HepG2 (cell line): ENCODE measurements around the gene TOGARAM1. TPM values are rescaled to one million over a fixed set of nuclear protein-coding genes. Genes with fewer than 3 reads are reported as not detected.

Experiments
- ATAC-seq: fragments of 200-7000 bp; cut with Tn5 transposase; 3 replicates; pipeline ENCODE4 v1.9.1; 2020; ENCODE audit warnings: mild to moderate bottlenecking, moderate library complexity
- BruUV-seq: library from RNA; stranded (reverse); fragments of 400-500 nt; replicated peaks from 2 replicates; lab custom pipeline; 2021; lab: Mats Ljungman, UMichigan
- CTCF ChIA-PET: fragments of 300-600 bp; formaldehyde crosslinking; extraction: SDS; loops from one replicate; lab custom pipeline; 2021; ENCODE audit warnings: low total read pairs, inconsistent platforms, low intra/inter-chr PET ratio; lab: Yijun Ruan, JAX
- POLR2A ChIA-PET: fragments of 350-600 bp; sonication (Branson Sonifier 250); formaldehyde crosslinking; loops from one replicate; lab custom pipeline; 2020; ENCODE audit warnings: antibody characterized with exemption, inconsistent platforms; lab: Yijun Ruan, JAX
- DNase-seq: peaks from one replicate; pipeline ENCODE4 v3.0.0-alpha.2; 2015; ENCODE audit warnings: low spot score
- FAIRE-seq: peaks from 3 replicates; lab custom pipeline; 2011; peaks lifted over from hg19 to GRCh38; lab: Jason Lieb, UNC
- H2AFZ ChIP-seq: one replicate; pipeline ENCODE4 v1.6.1; 2011; ENCODE audit warnings: low read length, inconsistent platforms
- H3K27ac ChIP-seq: fragments of 300-600 bp; 3 replicates; pipeline ENCODE4 v1.8.0; 2011; ENCODE audit warnings: mixed run types, mild to moderate bottlenecking, mixed read lengths, low read length, inconsistent platforms; ENCODE audit not compliant: insufficient read depth; ENCODE audit errors: extremely low read length
- H3K27me3 ChIP-seq, 2 experiments: fragments of 200-600 bp in 1 of 2; 2 replicates in 1 of 2; 3 replicates in 1 of 2; pipeline versions ENCODE4 v1.6.0 to v1.8.0; 2011; ENCODE audit warnings: low read length in 2 of 2, mild to moderate bottlenecking in 2 of 2, moderate library complexity in 2 of 2, inconsistent platforms in 1 of 2; ENCODE audit not compliant: insufficient read depth in 2 of 2, control insufficient read depth in 1 of 2
- H3K36me3 ChIP-seq, 2 experiments: fragments of 200-600 bp in 1 of 2; replicated peaks in 1 of 2; 2 replicates in 1 of 2; 3 replicates in 1 of 2; pipeline versions ENCODE4 v1.5.1 to v1.8.0; 2011; ENCODE audit warnings: low read length in 2 of 2, inconsistent platforms in 1 of 2; ENCODE audit not compliant: insufficient read depth in 2 of 2, control insufficient read depth in 1 of 2
- H3K4me1 ChIP-seq: 2 replicates; pipeline ENCODE4 v1.5.1; 2012; ENCODE audit warnings: low read length, inconsistent platforms; ENCODE audit not compliant: insufficient read depth
- H3K4me2 ChIP-seq: 2 replicates; pipeline ENCODE4 v1.6.0; 2011; ENCODE audit warnings: low read depth, low read length, inconsistent platforms
- H3K4me3 ChIP-seq, 3 experiments: fragments of 200-600 bp in 1 of 3; sonication (generic), shearing (Covaris generic) in 1 of 3; replicated peaks in 1 of 3; 2 replicates each; pipeline ENCODE4 v1.5.1; 2011 to 2016; ENCODE audit warnings: low read length in 3 of 3, inconsistent platforms in 2 of 3, low read depth in 2 of 3, mild to moderate bottlenecking in 2 of 3, control low read depth in 1 of 3, mixed read lengths in 1 of 3; ENCODE audit not compliant: insufficient read depth in 1 of 3
- H3K79me2 ChIP-seq: one replicate; pipeline ENCODE4 v1.6.1; 2011; ENCODE audit warnings: low read length, inconsistent platforms; ENCODE audit not compliant: insufficient read depth
- H3K9ac ChIP-seq: 2 replicates; pipeline ENCODE4 v1.6.0; 2011; ENCODE audit warnings: mild to moderate bottlenecking, low read depth, low read length, inconsistent platforms; ENCODE audit not compliant: insufficient read depth
- H3K9me3 ChIP-seq: 2 replicates; pipeline ENCODE4 v1.5.1; 2012; ENCODE audit warnings: mild to moderate bottlenecking, low read length
- H4K20me1 ChIP-seq: 2 replicates; pipeline ENCODE4 v1.6.0; 2011; ENCODE audit warnings: inconsistent platforms, mild to moderate bottlenecking, low read length, moderate library complexity; ENCODE audit not compliant: insufficient read depth
- BHLHE40 ChIP-seq: IDR thresholded peaks from 2 replicates; pipeline ENCODE4 v1.6.1; 2011; ENCODE audit warnings: low read length, improper control_type of control experiment
- EZH2 ChIP-seq: conservative IDR thresholded peaks from 2 replicates; pipeline ENCODE4 v1.6.1; 2012; ENCODE audit warnings: mild to moderate bottlenecking, low read depth, low read length, moderate library complexity
- NCOA1 ChIP-seq: sonication (generic); formaldehyde crosslinking; IDR thresholded peaks from 2 replicates; pipeline ENCODE4 v1.9.0; 2021; ENCODE audit warnings: missing genetic modification reagents
- RARA ChIP-seq: IDR thresholded peaks from 2 replicates; pipeline ENCODE4 v1.6.1; 2016; ENCODE audit warnings: missing genetic modification reagents, missing compliant biosample characterization
- SOX13 ChIP-seq, 3 experiments: fragments of 450-650 bp in 1 of 3; sonication (generic) in 1 of 3; formaldehyde crosslinking in 1 of 3; IDR thresholded peaks in 2 of 3; conservative IDR thresholded peaks in 1 of 3; 2 replicates each; pipeline versions ENCODE4 v1.5.0 to v1.6.1; 2016 to 2020; ENCODE audit warnings: antibody characterized with exemption in 1 of 3, mild to moderate bottlenecking in 1 of 3, missing compliant biosample characterization in 1 of 3, missing genetic modification reagents in 1 of 3, moderate library complexity in 1 of 3
- SOX6 ChIP-seq, 2 experiments: fragments of 450-650 bp in 1 of 2; sonication (generic) in 1 of 2; formaldehyde crosslinking in 1 of 2; IDR thresholded peaks; 2 replicates each; pipeline versions ENCODE4 v1.4.0 to v1.6.1; 2017 to 2020; ENCODE audit warnings: antibody characterized with exemption in 1 of 2, mild to moderate bottlenecking in 1 of 2, missing genetic modification reagents in 1 of 2
- ZNF30 ChIP-seq: sonication (generic); formaldehyde crosslinking; IDR thresholded peaks from 2 replicates; pipeline ENCODE4 v1.5.0; 2020; ENCODE audit warnings: mild to moderate bottlenecking, missing genetic modification reagents
- ZNF382 ChIP-seq: sonication (generic); formaldehyde crosslinking; IDR thresholded peaks from 2 replicates; pipeline ENCODE4 v1.5.0; 2020; ENCODE audit warnings: missing genetic modification reagents, mild to moderate bottlenecking, borderline replicate concordance
- WGBS: methylation state at CpG from one replicate; pipeline ENCODE4 v1.1.6; 2017; ENCODE audit warnings: low lambda C conversion rate; 5-methylcytosine and 5-hydroxymethylcytosine counted together
- in situ Hi-C: cut with HindIII; loops from 2 replicates; pipeline ENCODE4 v1.10.0; 2017; ENCODE audit warnings: low pct_unique_long_range_greater_than_20kb; ENCODE audit not compliant: extremely low pct_ligation_motif_present
- intact Hi-C: fragments of 100-400 bp; cut with micrococcal nuclease; formaldehyde crosslinking; loops from one replicate; pipeline ENCODE4 v1.10.0; 2022; ENCODE audit not compliant: unreplicated experiment
- polyA plus RNA-seq, 8 experiments: library from polyadenylated mRNA; depleted of rRNA in 3 of 8; stranded (reverse) in 7 of 8; unstranded in 1 of 8; fragments of >200 nt; fragmentation: Illumina TruSeq in 4 of 8; extraction: Trizol in 4 of 8; gene quantifications; 2 replicates each; pipeline versions ENCODE4 v1.2.1 to v1.2.3, GENCODE V29; 2011 to 2016; ENCODE audit warnings: low read depth in 4 of 8, missing spikeins in 1 of 8, mixed read lengths in 1 of 8; ENCODE audit not compliant: insufficient read depth in 1 of 8
- total RNA-seq, 5 experiments: library from RNA; depleted of rRNA; stranded (reverse); fragments of >200 nt; fragmentation: Illumina TruSeq; extraction: Trizol; gene quantifications; 2 replicates each; pipeline ENCODE4 v1.2.3, GENCODE V29; 2016; ENCODE audit warnings: low read depth in 1 of 5
- TF ChIP-seq, protein P1 (sequence below): fragments of 450-650 bp; IDR thresholded peaks from 2 replicates; pipeline ENCODE4 v1.6.1; 2016
- TF ChIP-seq, protein P2 (sequence below): sonication (generic); formaldehyde crosslinking; IDR thresholded peaks from 2 replicates; pipeline ENCODE4 v1.5.1; 2020; ENCODE audit warnings: mild to moderate bottlenecking, missing genetic modification reagents, moderate library complexity

Gene TOGARAM1
- total and polyA plus RNA-seq, 2 of the 13 experiments (the other 11 are each of a cell fraction or from before 2014, with no cell fraction given), result 5.6 to 9.8 TPM

DNA sequence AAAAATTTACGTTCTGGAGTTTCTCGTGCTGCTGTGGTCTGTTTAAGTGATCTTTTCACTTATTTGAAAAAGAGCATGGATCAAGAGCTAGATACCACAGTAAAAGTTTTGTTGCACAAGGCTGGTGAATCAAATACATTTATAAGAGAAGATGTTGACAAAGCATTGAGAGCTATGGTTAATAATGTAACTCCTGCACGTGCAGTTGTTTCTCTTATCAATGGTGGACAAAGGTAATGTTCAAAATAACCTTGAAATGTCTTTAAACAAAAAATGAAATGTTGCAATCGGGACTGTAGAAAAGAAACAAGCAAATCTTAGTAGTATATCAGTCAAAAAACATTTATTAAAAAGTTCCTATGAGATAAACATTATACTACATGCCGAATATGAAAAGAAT lies 82.6 kb downstream of the TOGARAM1 start:
- Histone ChIP-seq H3K4me3 (no peak overlapping the region), H3K27ac (no peak overlapping the region), H3K9ac (no peak overlapping the region), H2AFZ (no peak overlapping the region), H3K36me3 (peaks cover 4 to 6% of the 10 kb centered on the region in 2 experiments; a peak in 2 of 5 replicates), H4K20me1 (no peaks in the 10 kb centered on the region), H3K4me1 (peaks cover 17% of the 10 kb centered on the region), H3K79me2 (no peaks in the 10 kb centered on the region), H3K9me3 (no peaks in the 10 kb centered on the region), H3K4me2 (no peak overlapping the region)
- FAIRE-seq (no peak), ATAC-seq (no peak), DNase-seq (peak; percentile 5)
- 73% methylated on average over 5 of the region's 5 CpGs for WGBS
- POLR2A ChIA-PET, result interaction anchor here (1.2 kb wide), 1 partner anchor 209 kb away, joined by 3 read pairs; no protein-coding TSS in a partner anchor
- BruUV-seq, result no TSS peak
- in situ Hi-C loops, result no loop called here
- intact Hi-C loops, result no loop called here
- CTCF ChIA-PET, result no interaction called here
- TF ChIP-seq SOX6 (IDR thresholded peaks at IDR 0.05), result no peak
- TF ChIP-seq SOX6 (CRISPR knock-in tag; IDR thresholded peaks at IDR 0.05), result peak; percentile 64; the same call in 1 of the 2 replicates
- TF ChIP-seq ZNF30 (CRISPR knock-in tag), result no peak
- TF ChIP-seq NCOA1 (CRISPR knock-in tag), result no peak
- no peak for TF ChIP-seq SOX13 (IDR thresholded peaks at IDR 0.05)
- TF ChIP-seq SOX13 (CRISPR knock-in tag; conservative IDR thresholded peaks at IDR 0.05 in 1 of 2, IDR thresholded peaks at IDR 0.05 in 1 of 2), result peak in 1 of 2 experiments; percentile 73; a peak in 2 of 4 replicates
- peak; percentile 62 for TF ChIP-seq BHLHE40
- TF ChIP-seq, all 625 proteins: peak for 3
- no peaks in the 10 kb centered on the region for H3K27me3 ChIP-seq

DNA sequence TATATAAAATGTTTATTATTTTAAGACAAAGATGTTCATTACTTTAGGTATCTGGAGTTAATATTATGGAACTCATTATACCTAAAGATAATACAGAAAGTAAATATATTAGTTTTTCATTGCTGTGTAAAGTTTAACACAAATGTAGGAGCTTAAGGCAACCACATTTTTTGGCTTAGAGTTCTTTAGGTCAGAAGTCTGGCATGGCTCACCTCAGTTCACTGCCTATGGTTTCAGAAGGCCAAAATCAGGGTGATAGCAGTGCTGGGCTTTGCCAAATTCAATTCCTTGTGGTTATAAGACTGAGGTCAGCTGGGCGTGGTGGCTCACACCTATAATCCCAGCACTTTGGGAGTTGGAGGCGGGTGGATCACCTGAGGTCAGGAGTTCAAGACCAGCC lies 86.4 kb downstream of the TOGARAM1 start:
- Histone ChIP-seq H3K79me2 (no peaks in the 10 kb centered on the region), H3K9me3 (no peaks in the 10 kb centered on the region), H2AFZ (no peak overlapping the region), H3K36me3 (peaks cover 3 to 6% of the 10 kb centered on the region in 2 experiments; a peak in 2 of 5 replicates), H3K27ac (no peak overlapping the region), H3K4me2 (no peak overlapping the region), H3K27me3 (no peaks in the 10 kb centered on the region), H4K20me1 (no peaks in the 10 kb centered on the region), H3K4me1 (peaks cover 7% of the 10 kb centered on the region), H3K9ac (no peak overlapping the region), H3K4me3 (no peak overlapping the region)
- intact Hi-C loops (no loop called here), in situ Hi-C loops (no loop called here)
- no peak for ATAC-seq
- no peak for FAIRE-seq
- CTCF ChIA-PET, result interaction anchor here (0.6 kb wide), 1 partner anchor 76 kb away, joined by 3 read pairs; no protein-coding TSS in a partner anchor
- TF ChIP-seq RARA (CRISPR knock-in tag) (no peak), ZNF382 (CRISPR knock-in tag) (no peak), EZH2 (no peak)
- TF ChIP-seq, protein P1, sequence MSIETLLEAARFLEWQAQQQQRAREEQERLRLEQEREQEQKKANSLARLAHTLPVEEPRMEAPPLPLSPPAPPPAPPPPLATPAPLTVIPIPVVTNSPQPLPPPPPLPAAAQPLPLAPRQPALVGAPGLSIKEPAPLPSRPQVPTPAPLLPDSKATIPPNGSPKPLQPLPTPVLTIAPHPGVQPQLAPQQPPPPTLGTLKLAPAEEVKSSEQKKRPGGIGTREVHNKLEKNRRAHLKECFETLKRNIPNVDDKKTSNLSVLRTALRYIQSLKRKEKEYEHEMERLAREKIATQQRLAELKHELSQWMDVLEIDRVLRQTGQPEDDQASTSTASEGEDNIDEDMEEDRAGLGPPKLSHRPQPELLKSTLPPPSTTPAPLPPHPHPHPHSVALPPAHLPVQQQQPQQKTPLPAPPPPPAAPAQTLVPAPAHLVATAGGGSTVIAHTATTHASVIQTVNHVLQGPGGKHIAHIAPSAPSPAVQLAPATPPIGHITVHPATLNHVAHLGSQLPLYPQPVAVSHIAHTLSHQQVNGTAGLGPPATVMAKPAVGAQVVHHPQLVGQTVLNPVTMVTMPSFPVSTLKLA, result no peak
- TF ChIP-seq, protein P2, sequence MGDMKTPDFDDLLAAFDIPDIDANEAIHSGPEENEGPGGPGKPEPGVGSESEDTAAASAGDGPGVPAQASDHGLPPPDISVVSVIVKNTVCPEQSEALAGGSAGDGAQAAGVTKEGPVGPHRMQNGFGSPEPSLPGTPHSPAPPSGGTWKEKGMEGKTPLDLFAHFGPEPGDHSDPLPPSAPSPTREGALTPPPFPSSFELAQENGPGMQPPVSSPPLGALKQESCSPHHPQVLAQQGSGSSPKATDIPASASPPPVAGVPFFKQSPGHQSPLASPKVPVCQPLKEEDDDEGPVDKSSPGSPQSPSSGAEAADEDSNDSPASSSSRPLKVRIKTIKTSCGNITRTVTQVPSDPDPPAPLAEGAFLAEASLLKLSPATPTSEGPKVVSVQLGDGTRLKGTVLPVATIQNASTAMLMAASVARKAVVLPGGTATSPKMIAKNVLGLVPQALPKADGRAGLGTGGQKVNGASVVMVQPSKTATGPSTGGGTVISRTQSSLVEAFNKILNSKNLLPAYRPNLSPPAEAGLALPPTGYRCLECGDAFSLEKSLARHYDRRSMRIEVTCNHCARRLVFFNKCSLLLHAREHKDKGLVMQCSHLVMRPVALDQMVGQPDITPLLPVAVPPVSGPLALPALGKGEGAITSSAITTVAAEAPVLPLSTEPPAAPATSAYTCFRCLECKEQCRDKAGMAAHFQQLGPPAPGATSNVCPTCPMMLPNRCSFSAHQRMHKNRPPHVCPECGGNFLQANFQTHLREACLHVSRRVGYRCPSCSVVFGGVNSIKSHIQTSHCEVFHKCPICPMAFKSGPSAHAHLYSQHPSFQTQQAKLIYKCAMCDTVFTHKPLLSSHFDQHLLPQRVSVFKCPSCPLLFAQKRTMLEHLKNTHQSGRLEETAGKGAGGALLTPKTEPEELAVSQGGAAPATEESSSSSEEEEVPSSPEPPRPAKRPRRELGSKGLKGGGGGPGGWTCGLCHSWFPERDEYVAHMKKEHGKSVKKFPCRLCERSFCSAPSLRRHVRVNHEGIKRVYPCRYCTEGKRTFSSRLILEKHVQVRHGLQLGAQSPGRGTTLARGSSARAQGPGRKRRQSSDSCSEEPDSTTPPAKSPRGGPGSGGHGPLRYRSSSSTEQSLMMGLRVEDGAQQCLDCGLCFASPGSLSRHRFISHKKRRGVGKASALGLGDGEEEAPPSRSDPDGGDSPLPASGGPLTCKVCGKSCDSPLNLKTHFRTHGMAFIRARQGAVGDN (CRISPR knock-in tag), result no peak
- no peak for DNase-seq
- WGBS, result 95% methylated on average over 2 of the region's 2 CpGs
- no TSS peak for BruUV-seq
- POLR2A ChIA-PET, result no interaction called here
